GM21619 (cell line): ENCODE measurements around the gene ZNF468.
"Not testable (repeated sequence)": the region's sequence is repeated elsewhere in the genome, so short reads cannot be mapped to it uniquely, and the experiment has no call there.

Experiments used
- ATAC-seq: cut with Tn5 transposase; IDR thresholded peaks from one replicate; pipeline ENCODE4 v1.9.1; 2021; ENCODE audit not compliant: unreplicated experiment

The ZNF468 gene

GRCh38 chr19:52857378-52858191 lies at the start of gene ZNF468:
TSS of gene ZNF468 (minus strand) at chr19:52857619. CDS start at chr19:52854272, 3,347 bp downstream.
- ATAC-seq: peak; percentile 87

GRCh38 chr19:52904052-52904780 lies 46.8 kb upstream of the ZNF468 start:
- ATAC-seq: not testable (repeated sequence)

- ATAC-seq: no peak
Measured at GRCh38 chr19:52901842-52902241, 44.4 kb upstream of the ZNF468 start.

- not testable (repeated sequence) for ATAC-seq
Measured at GRCh38 chr19:52898596-52898995, 41.2 kb upstream of the ZNF468 start.

- no peak for ATAC-seq
Measured at GRCh38 chr19:52898101-52898500, 40.7 kb upstream of the ZNF468 start.

GRCh38 chr19:52897138-52897935 lies 39.9 kb upstream of the ZNF468 start, which contains the start of gene ZNF320:
TSS of gene ZNF320 (minus strand) at chr19:52897635. CDS start at chr19:52890255, 7,380 bp downstream.
- ATAC-seq: peak; percentile 97

- peak; percentile 15 for ATAC-seq
Measured at GRCh38 chr19:52896431-52897137, 39.2 kb upstream of the ZNF468 start.

GRCh38 chr19:52891336-52891735 lies 33.9 kb upstream of the ZNF468 start:
- no peak for ATAC-seq

GRCh38 chr19:52889931-52890330 lies 32.5 kb upstream of the ZNF468 start:
- no peak for ATAC-seq

- no peak for ATAC-seq
Measured at GRCh38 chr19:52889076-52889475, 31.7 kb upstream of the ZNF468 start.

- ATAC-seq: no peak
Measured at GRCh38 chr19:52880895-52881389, 23.5 kb upstream of the ZNF468 start.

- not testable (repeated sequence) for ATAC-seq
Measured at GRCh38 chr19:52872996-52873395, 15.6 kb upstream of the ZNF468 start.

- no peak for ATAC-seq
Measured at GRCh38 chr19:52871466-52871865, 14.0 kb upstream of the ZNF468 start.

GRCh38 chr19:52868031-52868430 lies 10.6 kb upstream of the ZNF468 start:
- ATAC-seq: not testable (repeated sequence)

GRCh38 chr19:52856540-52857377 lies 660 bp downstream of the ZNF468 start:
- ATAC-seq: not testable (repeated sequence)

- not testable (repeated sequence) for ATAC-seq
Measured at GRCh38 chr19:52847352-52847751, 10.1 kb downstream of the ZNF468 start.

GRCh38 chr19:52840825-52841465 lies 16.5 kb downstream of the ZNF468 start:
- ATAC-seq: not testable (repeated sequence)

GRCh38 chr19:52834289-52834688 lies 23.1 kb downstream of the ZNF468 start:
- ATAC-seq: not testable (repeated sequence)

- ATAC-seq: not testable (repeated sequence)
Measured at GRCh38 chr19:52833541-52833940, 23.9 kb downstream of the ZNF468 start.
